Measurements from ENCODE around the gene PRIM2.
"Not testable (repeated sequence)": the region's sequence is repeated elsewhere in the genome, so short reads cannot be mapped to it uniquely, and the experiment has no call there.

The PRIM2 gene

DNA sequence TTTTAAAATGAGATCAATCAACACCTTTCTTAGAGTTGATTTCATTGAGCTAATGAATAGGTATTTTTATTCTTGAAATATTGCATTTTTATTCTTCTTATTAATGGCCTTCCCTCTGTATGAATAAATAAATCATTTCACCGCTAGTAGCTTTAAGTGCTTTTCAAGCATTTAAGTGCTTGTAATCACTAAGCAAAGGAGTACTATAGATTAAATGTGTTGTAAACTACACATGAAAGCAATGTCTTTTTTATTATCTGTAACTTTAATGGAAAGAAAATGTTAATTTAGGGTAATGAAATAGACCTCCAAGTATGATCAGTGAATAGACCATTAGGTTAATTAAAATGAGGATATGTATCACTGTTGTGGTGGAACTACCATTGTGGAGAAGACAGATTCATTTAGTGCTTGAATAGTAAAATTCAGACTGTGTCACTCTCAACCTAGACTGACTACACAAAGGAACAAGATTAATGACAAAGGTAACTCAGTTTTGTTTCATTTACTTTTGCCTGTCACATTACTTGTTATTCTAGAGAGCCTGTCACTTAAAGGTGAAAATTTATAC is 132.2 kb downstream of the PRIM2 start:
- DNase-seq = not testable (repeated sequence)

DNA sequence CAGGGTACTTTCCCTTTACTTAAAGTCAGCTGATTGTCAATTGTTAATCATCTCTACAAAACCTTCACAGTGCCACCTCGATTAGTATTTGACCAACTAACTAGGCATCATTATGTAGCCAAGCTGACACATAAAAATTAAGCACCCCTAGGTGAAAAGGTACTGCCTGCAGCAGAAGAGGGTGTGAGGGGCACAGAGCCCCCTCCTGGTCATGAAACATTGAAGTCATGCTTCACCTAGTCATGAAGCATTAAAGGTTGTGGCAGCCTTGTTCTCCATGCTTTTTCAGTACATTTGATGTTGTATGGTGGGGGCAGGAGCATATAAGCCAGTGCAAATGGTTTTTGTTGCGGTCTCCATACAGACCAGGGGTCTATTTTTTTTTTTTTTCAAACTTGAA is 142.4 kb downstream of the PRIM2 start:
- DNase-seq = not testable (repeated sequence)

DNA sequence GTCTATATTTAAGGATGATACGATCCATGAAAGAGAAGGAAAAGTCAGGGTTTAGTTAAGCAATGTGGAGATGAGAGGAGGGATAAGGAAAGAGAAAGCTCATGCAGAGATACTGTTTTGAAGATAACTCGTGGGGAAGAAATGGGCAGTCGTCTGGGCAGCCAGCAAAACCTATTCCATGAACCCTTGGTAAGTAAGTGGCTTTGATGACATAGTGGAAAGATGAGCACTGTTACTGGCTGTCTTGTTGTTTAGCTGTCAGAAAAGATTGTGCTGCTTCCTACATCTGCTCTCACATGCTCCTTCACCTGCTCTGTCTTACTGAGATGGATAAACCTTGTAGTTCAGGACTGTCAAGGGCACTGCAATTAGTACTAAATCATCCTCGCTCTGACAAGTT is 143.6 kb downstream of the PRIM2 start:
- not testable (repeated sequence) for DNase-seq

DNA sequence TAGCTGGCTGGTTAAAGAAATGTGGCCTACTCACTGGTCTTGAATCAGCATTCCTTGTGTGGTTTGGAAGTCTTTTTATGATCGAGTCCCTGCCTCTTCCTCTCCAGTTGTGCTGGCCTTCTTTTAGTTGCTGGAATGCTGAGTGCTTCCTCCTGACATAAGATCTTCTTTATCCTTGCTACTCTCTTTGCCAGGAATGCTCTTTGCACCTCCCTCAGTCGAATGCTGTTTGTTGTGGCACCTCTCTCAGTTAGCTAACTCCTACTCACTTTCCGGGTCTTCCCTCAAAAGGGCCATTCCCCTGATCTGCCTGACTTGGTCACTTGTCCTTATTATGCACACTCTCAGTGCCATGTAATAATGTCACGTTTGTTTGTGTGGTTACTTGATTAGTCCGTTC is 146.4 kb downstream of the PRIM2 start:
- DNase-seq = not testable (repeated sequence)

DNA sequence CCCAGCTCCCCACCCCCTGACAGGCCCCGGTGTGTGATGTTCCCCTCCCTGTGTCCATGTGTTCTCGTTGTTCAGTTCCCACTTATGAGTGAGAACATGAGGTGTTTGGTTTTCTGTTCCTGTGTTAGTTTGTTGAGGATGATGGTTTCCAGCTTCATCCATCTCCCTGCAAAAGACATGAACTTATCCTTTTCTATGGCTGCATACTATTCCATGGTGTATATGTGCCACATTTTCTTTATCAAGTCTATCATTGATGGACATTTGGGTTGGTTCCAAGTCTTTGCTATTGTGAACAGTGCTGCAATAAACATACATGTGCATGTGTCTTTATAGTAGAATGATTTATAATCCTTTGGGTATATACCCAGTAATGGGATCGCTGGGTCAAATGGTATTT is 148.5 kb downstream of the PRIM2 start:
- not testable (repeated sequence) for DNase-seq

DNA sequence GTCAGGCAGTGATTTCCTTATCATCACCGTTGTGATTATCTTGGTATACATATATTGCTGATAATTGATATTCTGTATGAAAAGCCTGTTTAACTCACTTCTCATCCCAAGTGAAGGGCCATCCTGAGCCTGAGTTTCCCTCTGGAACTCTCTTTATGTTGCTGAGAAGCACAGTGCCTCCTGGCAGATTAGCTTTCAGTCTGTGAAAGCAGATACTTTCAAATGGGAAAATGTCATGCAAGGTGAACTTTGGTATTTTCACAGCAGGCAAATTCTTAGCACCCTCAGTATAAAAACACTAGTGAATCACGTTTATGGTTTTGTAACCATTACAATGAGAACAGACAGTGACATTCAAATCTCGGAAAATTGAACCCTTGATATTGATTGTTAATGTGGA is 151.6 kb downstream of the PRIM2 start:
- no peak for DNase-seq

DNA sequence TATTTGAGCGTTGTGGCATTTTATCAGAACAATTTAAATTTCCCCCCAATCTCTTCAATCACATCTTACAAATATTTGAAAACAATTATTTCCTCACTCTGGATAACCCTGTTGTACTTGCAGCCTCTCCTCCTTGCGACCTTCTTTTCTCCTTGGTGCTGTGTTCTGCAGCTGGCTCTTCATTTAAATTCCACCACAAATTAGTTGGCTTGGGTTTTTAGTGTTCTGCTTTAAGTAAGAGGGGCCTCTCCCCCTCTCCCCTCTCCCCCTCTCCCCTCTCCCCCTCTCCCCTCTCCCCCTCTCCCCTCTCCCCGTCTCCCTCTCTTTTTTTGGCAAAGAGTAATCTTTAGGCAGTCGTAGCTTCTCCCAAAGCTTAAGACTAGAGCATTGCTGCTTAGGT is 152.7 kb downstream of the PRIM2 start:
- not testable (repeated sequence) for DNase-seq

DNA sequence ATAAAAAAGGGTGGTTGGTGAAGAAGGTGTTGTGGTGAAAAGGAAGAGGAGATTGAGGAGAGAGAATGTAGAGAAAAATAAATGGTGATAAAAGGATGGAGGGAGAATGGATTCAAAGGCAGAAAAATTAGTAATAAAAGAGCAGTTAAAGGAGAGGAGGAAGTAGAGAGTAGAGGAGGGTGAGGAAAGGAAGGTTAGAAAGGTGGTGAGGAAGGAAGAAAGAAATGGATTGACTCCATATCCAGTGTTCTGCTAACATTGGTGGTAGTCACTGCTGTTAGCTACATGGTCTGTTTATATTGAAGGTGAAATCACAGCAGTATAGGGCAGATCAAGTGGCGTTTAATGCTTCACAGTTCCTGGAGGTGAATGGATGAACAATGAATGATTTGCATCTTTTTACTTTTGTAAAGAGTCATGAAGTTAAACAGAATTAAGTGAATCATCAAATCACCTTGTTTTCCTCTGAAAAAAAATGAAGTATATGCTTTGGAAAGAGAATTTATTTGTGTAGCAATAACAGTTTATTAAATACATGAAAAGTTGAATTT is 154.0 kb downstream of the PRIM2 start:
- DNase-seq = not testable (repeated sequence)

DNA sequence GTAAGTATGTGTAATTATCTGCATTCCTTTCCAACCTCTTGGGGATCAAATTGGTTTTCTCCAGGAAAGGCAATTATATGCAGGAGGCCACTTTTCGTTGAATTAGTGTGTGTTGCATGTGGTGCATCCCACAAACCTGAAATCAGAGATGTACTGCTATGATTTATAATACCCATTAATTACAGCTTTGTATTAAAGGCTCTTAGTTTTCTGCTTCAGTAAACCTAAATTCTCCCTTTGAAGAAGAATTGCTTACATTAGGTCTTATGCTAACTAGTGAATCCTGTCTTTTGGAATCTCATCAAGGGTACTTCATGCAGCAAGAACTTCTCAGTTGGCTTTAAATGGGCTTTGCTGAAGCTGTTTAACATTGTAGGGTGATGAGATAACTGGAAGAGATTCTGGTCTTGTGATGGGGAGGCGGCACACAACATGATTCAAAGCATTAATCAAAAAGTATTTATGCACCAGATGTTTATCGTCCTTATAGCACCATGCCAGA is 155.5 kb downstream of the PRIM2 start:
- peak; percentile 94 for DNase-seq

DNA sequence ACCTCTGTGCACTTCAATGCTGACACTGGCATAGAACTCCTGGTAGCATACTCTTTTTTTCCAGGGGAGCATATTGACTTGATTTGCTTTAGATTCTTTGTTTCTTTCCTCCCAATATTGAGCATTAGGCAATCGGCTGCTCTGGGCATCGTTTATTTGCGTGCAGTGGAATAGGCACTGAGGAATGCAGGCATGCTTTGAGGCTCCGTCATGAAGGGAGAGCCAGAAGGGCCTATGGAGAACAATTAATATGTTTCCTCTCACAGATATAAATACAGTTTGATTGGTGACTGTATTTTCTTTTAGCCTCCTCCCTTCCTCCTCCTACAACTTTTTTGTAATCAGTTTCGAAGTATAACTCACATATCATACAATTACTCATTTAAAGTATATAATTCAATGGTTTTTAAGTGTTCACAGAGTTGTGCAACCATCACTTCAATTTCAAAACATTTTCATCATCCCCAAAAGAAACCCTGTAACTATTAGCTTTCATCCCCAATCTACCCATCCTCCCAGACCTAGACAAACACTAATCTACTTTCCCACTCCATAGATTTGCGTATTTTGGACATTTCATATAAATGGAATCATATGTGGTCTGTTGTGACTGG is 157.5 kb downstream of the PRIM2 start:
- peak; percentile 82 for DNase-seq

DNA sequence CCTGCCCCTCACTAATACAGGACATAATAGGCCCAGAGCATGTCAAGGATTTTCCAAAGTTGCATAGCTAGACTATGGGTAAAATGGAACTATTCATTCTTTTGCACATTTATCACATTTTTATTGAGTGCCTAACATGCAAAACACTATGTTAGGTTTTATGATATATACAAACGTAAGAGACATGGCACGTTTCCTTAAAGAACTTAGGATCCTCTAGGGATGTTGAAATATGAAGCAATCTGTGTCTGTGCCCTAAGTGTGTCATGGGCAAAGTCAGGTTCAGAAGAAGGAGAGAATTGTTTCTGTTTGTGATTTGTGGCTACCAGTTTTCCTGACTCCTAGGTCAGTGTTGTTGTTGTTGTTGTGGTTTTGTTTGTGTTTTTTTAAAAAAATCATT is 158.2 kb downstream of the PRIM2 start:
- DNase-seq = peak; percentile 34

DNA sequence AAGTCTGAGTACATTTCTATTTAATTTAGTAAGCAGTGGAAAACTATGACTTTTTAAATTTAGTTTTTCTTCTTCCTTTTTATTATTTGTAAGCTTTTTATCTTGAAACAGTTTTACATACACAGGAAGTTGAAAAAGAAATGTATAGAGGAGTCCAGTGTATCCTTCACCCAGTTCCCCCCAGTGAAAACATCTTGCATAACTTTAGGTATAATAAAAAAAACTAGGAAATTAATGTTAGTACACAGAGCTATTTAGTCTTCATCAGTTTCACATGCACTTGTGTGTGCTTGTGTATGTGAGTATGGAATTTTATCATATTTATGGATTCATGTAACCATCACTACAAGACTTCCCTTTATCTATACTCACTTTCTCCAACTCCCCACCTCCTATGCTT is 162.8 kb downstream of the PRIM2 start:
- not testable (repeated sequence) for DNase-seq

DNA sequence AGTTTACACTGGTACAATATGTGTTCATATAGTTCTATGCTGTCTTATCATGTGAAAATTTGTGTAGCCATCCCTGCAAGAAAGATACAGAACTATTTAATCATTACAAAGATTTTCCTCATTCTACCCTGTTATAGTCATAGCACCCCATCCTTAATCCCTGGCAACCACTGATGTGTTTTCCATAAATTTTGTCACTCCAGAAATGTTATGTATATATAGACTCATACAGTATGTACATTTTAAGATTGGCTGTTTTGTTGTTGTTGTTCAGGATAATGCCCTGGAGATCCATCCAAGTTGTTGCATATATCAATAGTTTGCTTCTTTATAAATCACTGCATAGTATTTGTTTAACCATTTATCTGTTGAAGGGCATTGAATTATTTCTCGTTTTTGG is 163.7 kb downstream of the PRIM2 start:
- not testable (repeated sequence) for DNase-seq

DNA sequence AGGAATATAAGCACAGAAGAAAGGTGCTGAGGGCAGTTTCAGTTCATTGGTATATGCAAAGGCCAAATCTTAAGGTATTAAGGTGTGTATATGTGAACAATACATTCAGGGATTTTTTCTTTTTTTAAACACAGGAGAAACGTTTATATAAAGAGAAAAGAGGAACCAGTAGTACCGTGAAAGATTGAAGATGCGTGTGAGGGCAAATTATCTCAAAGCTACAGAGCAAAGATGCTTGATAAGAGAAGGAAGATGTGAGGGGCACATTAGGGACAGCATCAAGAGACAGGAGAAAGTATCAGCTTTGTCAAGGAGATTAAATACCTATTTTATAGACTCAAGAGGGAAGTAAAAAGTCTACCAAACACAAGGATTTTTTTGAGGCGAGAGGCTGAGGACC is 165.0 kb downstream of the PRIM2 start:
- DNase-seq = not testable (repeated sequence)

DNA sequence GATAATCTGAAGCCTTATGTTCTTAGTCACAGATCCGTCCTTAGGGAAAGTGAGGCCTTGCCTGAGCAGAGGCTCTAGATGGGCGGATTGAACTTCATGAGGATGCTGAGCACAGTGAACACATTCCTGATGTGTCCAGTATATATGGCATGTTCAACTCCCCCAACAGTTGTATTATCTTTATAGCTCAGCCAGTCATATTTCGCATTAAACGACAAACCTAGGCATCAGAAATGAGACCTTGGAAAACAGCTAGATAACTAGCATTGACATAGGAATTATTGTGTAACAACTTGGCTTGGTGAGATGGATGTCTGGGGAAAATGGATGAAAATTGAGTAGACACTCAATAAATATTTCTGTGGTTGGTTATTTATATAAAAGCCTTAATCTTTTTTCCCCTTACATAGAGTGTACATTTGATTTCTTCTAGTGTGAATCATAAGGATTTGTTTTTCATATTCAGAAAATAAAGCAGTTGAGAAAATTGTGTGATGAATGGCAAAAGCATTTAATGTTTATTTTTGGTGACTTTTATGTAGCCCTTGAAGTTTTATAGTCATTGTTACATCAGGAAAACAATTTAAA is 169.2 kb downstream of the PRIM2 start:
- DNase-seq = peak; percentile 76

DNA sequence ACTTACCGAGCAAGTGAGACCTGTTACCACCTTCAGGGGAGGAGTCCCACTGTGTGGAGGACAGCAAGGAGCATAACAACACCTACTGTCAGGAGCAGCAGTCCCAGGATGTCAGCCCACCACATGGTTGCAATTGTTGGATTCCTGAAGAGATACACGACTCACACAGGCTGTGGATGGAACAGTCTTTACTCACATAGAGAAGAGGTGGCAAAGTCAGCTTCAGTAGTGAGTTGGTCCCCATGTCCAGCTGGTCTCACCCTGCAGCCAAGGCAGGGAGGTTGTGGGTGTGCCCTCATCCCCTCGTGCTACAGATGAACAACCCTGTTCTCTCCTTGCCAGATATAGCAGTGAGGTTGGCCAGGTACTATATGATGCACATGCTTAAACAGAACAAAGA is 171.1 kb downstream of the PRIM2 start:
- DNase-seq = peak; percentile 28

DNA sequence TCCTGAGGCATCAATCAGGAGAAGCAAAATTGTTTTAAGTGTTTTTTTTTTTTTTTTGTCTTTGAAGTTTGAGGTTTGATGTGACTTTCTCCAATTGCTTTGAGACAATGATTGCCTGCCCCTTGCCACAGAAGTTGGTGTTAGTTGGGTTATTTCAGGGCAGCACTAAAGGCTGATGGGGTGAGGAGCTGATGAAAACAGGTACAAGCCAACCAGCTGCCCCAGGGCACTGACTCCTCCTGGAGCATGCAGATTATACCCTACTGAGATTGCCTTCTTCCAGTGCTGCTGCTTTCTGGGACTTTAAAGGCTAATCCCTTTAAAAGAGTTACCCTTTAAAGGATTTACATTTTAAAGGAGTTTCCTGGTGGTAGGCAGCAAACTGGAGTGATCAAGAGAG is 172.5 kb downstream of the PRIM2 start:
- DNase-seq = not testable (repeated sequence)

DNA sequence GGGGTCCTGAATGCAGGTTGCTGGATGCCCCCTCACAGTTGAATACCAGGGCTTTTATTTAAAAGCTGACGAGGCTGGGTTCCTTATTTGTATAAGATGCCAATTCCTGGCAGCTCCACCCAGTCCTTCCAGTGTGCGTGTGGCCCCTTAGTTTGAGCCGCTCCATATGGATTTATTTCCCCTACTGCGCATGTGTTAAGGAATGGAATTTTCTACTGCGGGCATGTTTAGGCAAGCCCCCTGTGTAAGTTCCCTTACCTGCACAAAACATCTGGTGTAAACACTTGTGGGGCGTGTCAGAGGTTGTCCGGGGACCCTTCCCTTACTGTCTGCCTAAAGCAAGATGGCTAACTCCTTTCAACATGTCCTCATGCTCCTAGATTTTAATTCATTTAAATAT is 174.4 kb downstream of the PRIM2 start:
- not testable (repeated sequence) for DNase-seq

DNA sequence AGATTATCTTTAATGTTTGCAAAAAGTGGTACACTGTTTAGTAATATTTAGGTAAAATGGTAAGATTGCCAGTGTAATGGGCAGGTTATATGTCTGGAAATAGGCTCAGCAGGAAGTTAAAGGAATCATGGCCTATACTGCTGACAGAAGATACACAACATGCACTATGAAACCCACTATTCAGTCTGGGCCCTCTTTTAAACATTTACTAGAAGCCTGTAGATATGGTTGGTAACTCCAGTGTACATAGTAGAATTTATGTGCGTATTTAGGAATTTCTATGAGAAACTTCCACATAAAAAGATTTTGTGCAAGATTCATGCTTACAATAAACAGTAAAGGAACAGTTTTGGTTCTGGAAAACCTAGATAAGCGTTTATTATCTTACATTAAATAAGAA is 178.8 kb downstream of the PRIM2 start:
- DNase-seq = not testable (repeated sequence)

DNA sequence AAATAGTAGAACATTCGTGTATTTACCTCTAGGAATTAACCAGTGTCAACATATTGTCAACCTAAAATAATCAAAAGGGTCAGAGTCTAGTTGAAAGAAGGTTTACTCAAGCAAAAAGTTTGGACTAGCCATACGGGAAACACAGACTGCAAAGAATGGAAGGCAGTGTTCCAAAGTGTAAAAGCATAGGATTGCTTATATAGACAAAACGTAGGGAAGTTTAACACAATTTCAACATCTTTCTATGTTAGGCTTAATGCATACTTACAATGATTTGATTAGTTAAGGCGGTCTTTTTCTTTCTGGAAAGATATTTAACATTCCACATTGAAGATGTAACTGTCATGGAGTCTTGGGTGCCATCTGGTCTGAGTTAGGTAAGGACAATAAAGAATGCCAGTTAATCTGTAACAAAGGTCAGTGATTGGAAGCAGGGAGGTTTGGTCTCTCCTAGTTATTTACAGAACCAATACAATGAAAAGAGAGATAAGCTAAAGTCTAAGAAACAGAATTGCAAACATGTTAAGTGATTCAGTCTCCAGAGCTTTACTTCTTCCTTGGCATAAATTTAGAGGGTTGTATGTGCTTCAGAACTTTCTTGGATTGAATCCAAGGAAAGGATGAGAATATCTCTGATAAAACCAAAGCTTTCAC is 183.1 kb downstream of the PRIM2 start:
- DNase-seq = peak; percentile 80

DNA sequence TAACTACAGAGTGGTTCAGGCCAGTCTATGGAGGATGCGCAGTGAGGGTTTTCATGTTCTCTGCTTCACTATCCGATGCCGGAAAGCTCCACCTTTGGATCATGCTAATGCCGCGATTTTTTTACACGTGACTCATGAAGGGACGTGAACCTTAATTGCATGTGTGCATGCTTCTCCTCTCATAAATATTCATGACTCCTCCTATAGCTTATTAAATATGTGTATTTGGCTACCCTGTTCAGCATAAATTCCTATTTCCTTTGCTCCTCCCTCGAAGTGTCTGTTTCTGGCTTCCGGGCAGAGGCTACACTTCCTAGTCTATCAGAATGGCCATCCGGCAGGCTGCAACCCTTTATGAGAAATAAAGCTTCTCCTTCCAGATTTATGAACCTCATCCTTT is 185.0 kb downstream of the PRIM2 start:
- DNase-seq = not testable (repeated sequence)

DNA sequence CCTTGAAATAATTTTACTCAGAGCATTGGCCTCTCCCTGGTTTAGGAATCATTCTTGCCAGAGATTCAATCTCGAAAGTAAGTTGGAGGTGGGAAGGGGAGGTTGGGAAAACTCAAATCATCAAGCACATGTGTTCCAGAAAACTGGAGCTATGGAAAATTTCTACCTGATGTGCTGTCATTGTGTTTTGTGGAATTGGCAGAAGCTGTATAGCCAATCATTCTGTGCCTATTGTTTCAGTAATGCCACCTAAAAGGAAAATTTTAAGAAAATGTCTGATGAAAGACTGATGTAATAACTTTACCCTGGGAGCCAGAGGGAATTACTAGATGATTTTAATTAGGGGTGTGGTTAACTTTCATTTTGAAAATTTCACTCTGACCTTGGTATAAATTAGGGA is 187.8 kb downstream of the PRIM2 start:
- not testable (repeated sequence) for DNase-seq

DNA sequence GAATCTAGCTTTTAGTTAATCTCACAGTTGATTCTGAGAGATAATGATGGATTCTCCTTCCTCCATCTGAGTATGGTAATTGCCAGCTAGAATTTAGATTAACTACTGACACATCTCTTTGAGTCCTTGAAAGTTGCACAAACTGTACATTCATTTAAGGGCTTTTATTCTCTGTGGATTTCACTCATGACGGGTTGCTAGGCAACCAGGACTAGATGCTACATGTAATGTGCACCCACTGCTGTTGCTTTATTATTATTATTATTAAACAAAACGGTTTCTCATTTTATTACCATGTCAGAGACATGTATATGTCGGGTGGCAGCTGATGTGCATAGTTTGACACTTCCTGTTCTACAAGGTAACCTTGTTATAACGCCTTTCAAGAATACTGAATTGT is 193.0 kb downstream of the PRIM2 start:
- DNase-seq = not testable (repeated sequence)

DNA sequence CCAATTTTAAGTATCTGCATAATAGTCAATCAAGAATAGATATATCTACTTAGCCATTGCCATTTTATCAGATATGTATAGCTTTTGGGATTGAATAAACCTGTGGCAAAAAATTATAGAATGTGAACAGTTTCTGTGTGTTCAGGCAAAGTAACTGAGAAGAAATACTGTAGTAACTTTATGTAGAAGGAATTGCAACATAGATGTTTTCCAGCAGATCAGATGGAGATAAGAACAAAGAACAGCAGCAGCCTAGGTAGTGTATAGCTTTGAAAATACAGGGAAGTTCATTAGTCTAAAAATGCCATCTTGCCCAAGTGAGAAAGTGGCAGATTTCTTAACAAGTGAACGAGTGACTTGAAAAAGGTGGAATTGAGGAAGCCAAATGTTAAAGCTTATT is 197.7 kb downstream of the PRIM2 start:
- not testable (repeated sequence) for DNase-seq

Data from fibroblast of skin of right biceps (primary cell).